ENCODE measurements around the gene CLEC11A. TPM values are rescaled to one million over a fixed set of nuclear protein-coding genes. Genes with fewer than 3 reads are reported as not detected.

Gene CLEC11A
- total RNA-seq, 2 donors from 2014 or later, result 13.8 to 26.2 TPM

DNA sequence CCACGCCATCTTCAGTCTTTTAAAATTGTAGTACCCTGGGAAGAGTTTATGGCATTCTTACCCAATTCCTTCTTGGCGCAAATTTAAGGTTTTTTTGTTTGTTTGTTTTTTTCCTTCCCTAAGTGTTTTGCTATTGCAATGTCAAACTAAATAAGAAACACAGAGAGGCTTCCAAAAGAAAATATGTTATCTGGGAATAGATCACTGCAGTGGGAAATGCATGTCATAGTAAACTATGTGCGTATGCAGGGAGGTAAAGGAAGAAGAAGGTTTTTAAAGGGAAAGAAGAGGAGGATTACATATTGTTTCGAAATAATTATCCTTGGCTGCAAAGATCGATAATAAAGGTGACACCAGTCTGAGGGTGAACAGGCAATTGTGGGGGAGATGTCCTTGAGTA is 13.2 kb downstream of the CLEC11A start:
- Histone ChIP-seq H3K4me3 (no peak overlapping the region), H3K36me3 (no peaks in the 10 kb centered on the region), H3K4me1 (replicated peaks) (no peaks in the 10 kb centered on the region), H3K27me3 (replicated peaks; ENCODE audit: insufficient read depth) (peaks cover 3% of the 10 kb centered on the region), H3K27ac (no peak overlapping the region), H3K9me3 (no peaks in the 10 kb centered on the region)
- WGBS, result 40% methylated on average over 5 of the region's 5 CpGs
- DNase-seq (ENCODE audit: low spot score), result no peak
- intact Hi-C loops (cut with DNase I), result no loop called here
- TF ChIP-seq, protein P1, sequence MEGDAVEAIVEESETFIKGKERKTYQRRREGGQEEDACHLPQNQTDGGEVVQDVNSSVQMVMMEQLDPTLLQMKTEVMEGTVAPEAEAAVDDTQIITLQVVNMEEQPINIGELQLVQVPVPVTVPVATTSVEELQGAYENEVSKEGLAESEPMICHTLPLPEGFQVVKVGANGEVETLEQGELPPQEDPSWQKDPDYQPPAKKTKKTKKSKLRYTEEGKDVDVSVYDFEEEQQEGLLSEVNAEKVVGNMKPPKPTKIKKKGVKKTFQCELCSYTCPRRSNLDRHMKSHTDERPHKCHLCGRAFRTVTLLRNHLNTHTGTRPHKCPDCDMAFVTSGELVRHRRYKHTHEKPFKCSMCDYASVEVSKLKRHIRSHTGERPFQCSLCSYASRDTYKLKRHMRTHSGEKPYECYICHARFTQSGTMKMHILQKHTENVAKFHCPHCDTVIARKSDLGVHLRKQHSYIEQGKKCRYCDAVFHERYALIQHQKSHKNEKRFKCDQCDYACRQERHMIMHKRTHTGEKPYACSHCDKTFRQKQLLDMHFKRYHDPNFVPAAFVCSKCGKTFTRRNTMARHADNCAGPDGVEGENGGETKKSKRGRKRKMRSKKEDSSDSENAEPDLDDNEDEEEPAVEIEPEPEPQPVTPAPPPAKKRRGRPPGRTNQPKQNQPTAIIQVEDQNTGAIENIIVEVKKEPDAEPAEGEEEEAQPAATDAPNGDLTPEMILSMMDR (IDR thresholded peaks at IDR 0.05), result no peak
- TF ChIP-seq POLR2A (IDR thresholded peaks at IDR 0.05) (no peak), POLR2AphosphoS5 (IDR thresholded peaks at IDR 0.05) (no peak)

DNA sequence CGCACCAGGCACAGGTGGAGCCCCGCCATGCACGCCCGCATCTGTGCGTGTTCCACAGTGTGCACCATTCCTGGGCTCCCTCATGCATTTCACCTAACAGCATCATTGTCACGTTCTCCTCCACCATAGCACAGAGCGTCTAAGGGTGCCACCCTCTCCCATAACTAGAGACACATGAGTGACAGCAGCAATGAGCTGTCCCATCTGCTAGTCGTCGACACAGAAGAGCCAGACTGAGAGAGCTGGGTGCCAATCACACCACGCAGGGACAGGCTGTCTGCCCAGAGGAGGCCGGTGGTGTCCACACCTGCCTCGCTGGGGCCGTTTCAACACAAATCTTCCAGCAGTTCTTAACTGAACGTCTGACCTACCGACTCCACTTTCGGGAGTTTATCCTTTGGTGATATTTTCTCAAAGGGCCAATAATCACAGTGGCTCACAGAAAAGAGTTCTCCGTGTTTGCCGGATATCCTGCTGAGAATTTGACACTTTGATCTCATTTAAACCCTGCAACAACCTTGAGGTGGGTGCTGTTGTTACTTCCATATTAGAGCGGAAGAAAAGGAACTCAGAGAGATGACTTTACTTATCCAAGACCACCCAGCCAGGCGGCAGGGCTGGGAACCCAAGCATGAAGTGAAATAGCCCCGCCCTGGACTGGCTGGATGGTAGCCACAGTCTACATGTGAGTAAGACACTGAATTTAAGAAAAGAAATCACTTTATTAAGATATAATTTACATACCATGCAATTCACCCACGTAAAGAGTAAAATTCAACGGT is 16.2 kb downstream of the CLEC11A start:
- Histone ChIP-seq H3K4me1 (replicated peaks) (no peaks in the 10 kb centered on the region), H3K9me3 (no peaks in the 10 kb centered on the region), H3K27me3 (replicated peaks; ENCODE audit: insufficient read depth) (peaks cover 3% of the 10 kb centered on the region), H3K36me3 (no peaks in the 10 kb centered on the region), H3K4me3 (no peak overlapping the region), H3K27ac (no peak overlapping the region)
- DNase-seq (ENCODE audit: low spot score), result no peak
- WGBS, result 81% methylated on average over 23 of the region's 23 CpGs
- no peak for TF ChIP-seq POLR2A (IDR thresholded peaks at IDR 0.05)
- TF ChIP-seq, protein P1 (IDR thresholded peaks at IDR 0.05), result no peak
- TF ChIP-seq POLR2AphosphoS5 (IDR thresholded peaks at IDR 0.05), result no peak
- intact Hi-C loops (cut with DNase I), result no loop called here

DNA sequence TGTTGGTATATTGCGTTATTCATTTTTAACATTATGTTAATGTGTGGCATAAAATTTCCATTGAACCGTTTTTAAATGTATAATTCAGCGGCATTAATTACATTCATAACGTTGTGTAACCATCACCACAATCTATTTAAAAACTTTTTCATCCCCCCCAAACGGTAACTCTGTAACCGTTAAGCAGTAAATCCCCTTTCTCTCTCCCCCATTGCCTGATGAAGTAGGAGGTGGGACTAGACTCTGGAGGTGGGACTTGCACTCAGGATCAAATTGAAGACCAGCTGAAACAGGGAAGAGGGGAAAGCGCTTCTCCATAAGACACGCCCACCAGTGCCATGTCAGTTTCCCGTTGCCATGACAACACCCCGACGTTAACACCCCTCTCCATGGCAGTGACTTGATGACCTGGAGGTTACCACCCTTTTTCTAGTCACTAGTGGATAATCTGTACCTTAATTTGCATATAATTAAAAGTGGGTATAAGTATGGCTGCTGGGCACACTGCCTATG is 16.8 kb downstream of the CLEC11A start:
- H3K4me1 ChIP-seq (replicated peaks), result no peaks in the 10 kb centered on the region
- intact Hi-C loops (cut with DNase I), result no loop called here
- TF ChIP-seq, protein P1 (IDR thresholded peaks at IDR 0.05), result no peak
- TF ChIP-seq POLR2AphosphoS5 (IDR thresholded peaks at IDR 0.05) (no peak), POLR2A (IDR thresholded peaks at IDR 0.05) (no peak)
- H3K27me3 ChIP-seq (replicated peaks; ENCODE audit: insufficient read depth), result peaks cover 3% of the 10 kb centered on the region
- WGBS, result 60% methylated on average over 11 of the region's 11 CpGs
- DNase-seq (ENCODE audit: low spot score), result no peak
- no peak overlapping the region for H3K27ac ChIP-seq
- no peaks in the 10 kb centered on the region for H3K36me3 ChIP-seq
- H3K4me3 ChIP-seq, result no peak overlapping the region
- H3K9me3 ChIP-seq, result no peaks in the 10 kb centered on the region

DNA sequence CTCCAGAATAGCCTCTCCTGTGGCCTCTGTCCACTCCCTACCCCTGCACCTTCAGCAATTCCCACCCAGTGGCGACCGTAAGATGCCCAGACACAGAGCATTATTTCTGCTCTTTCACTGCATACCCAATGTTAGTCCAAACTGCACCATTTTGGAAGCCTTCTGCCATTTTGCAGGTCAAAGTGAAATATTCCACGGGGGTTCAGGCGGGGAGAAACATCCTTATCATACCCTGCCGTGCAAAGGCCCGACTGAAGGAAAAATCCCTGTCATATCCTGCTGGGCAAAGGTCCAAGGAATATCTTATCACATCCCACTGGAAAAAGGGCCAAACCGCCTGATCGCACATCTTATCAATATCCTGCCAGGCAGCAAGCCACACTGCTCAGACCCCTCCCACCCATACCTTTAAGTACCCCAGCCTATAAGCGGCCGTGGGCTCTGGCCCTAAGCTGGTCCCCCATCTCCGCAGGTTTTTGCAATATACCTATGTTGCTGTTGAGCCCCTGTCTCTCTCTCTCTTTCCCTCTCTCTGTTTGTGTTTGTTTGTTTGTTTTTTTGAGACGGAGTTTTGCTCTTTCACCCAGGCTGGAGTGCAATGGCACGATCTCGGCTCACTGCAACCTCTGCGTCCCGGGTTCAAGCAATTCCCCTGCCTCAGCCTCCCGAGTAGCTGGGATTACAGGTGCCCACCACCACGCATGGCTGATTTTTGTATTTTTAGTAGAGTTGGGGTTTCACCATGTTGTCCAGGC is 18.2 kb downstream of the CLEC11A start:
- DNase-seq (ENCODE audit: low spot score), result no peak
- Histone ChIP-seq H3K36me3 (no peaks in the 10 kb centered on the region), H3K27ac (no peak overlapping the region), H3K4me1 (replicated peaks) (no peaks in the 10 kb centered on the region), H3K9me3 (no peaks in the 10 kb centered on the region), H3K4me3 (no peak overlapping the region), H3K27me3 (replicated peaks; ENCODE audit: insufficient read depth) (peaks cover 3% of the 10 kb centered on the region)
- intact Hi-C loops (cut with DNase I), result no loop called here
- TF ChIP-seq POLR2A (IDR thresholded peaks at IDR 0.05), result no peak
- TF ChIP-seq, protein P1 (IDR thresholded peaks at IDR 0.05), result no peak
- TF ChIP-seq POLR2AphosphoS5 (IDR thresholded peaks at IDR 0.05), result no peak
- 72% methylated on average over 18 of the region's 18 CpGs for WGBS
